Mesenchymal stem cell (in vitro differentiated cells and primary cell): ENCODE measurements around the gene CTRB1.

Source experiments
- DNase-seq: peaks from one replicate; pipeline ENCODE4 v3.0.0-alpha.2; 2013
- H2AFZ ChIP-seq: one replicate; pipeline ENCODE4 v1.6.1; 2013; ENCODE audit warnings: low read depth, mild to moderate bottlenecking, control low read depth, inconsistent platforms, low read length, moderate library complexity
- H2AK5ac ChIP-seq: 2 replicates; pipeline ENCODE4 v1.6.1; 2013; ENCODE audit warnings: low read length, moderate library complexity, mild to moderate bottlenecking, inconsistent platforms; ENCODE audit not compliant: severe bottlenecking
- H2BK120ac ChIP-seq: one replicate; pipeline ENCODE4 v1.6.1; 2013; ENCODE audit warnings: low read depth, mild to moderate bottlenecking, inconsistent platforms, low read length, moderate library complexity
- H2BK12ac ChIP-seq, 2 experiments: one replicate each; pipeline ENCODE4 v1.6.1; 2013; ENCODE audit warnings: inconsistent platforms in 2 of 2, low read length in 2 of 2, mild to moderate bottlenecking in 2 of 2, moderate library complexity in 2 of 2, control low read depth in 1 of 2
- H2BK15ac ChIP-seq: one replicate; pipeline ENCODE4 v1.6.1; 2013; ENCODE audit warnings: mild to moderate bottlenecking, low read depth, inconsistent platforms; ENCODE audit not compliant: poor library complexity, severe bottlenecking
- H2BK5ac ChIP-seq: 2 replicates; pipeline ENCODE4 v1.6.1; 2013; ENCODE audit warnings: low read depth, mild to moderate bottlenecking, low read length, control low read depth, inconsistent platforms; ENCODE audit not compliant: poor library complexity, severe bottlenecking
- H3K14ac ChIP-seq, 2 experiments: one replicate each; pipeline ENCODE4 v1.6.1; 2013; ENCODE audit warnings: inconsistent platforms in 2 of 2, low read length in 2 of 2, control low read depth in 1 of 2, mild to moderate bottlenecking in 1 of 2, moderate library complexity in 1 of 2
- H3K18ac ChIP-seq, 2 experiments: one replicate each; pipeline ENCODE4 v1.6.1; 2013; ENCODE audit warnings: inconsistent platforms in 2 of 2, low read length in 2 of 2, control low read depth in 1 of 2, low read depth in 1 of 2, mild to moderate bottlenecking in 1 of 2
- H3K23ac ChIP-seq, 2 experiments: one replicate each; pipeline ENCODE4 v1.6.1; 2013; ENCODE audit warnings: inconsistent platforms in 2 of 2, low read length in 2 of 2, mild to moderate bottlenecking in 2 of 2, moderate library complexity in 2 of 2, control low read depth in 1 of 2
- H3K27ac ChIP-seq: 2 replicates; pipeline ENCODE4 v1.5.1; 2013; ENCODE audit warnings: mild to moderate bottlenecking, moderate library complexity, low read length, control low read depth, inconsistent platforms; ENCODE audit not compliant: poor library complexity, severe bottlenecking
- H3K27me3 ChIP-seq, 2 experiments: 2 replicates each; pipeline versions ENCODE4 v1.6.1 to v1.7.0; 2013; ENCODE audit warnings: low read length in 2 of 2, mild to moderate bottlenecking in 2 of 2, moderate library complexity in 2 of 2, control low read depth in 1 of 2, inconsistent platforms in 1 of 2; ENCODE audit not compliant: control insufficient read depth in 1 of 2, insufficient read depth in 1 of 2
- H3K36me3 ChIP-seq, 2 experiments: 2 replicates each; pipeline versions ENCODE4 v1.6.1 to v1.7.0; 2013; ENCODE audit warnings: low read length in 2 of 2, control low read depth in 1 of 2, inconsistent platforms in 1 of 2, low read depth in 1 of 2, mild to moderate bottlenecking in 1 of 2; ENCODE audit not compliant: insufficient read depth in 2 of 2, control insufficient read depth in 1 of 2
- H3K4ac ChIP-seq, 2 experiments: one replicate each; pipeline ENCODE4 v1.6.1; 2013; ENCODE audit warnings: inconsistent platforms in 2 of 2, low read length in 2 of 2, mild to moderate bottlenecking in 2 of 2, moderate library complexity in 2 of 2, control low read depth in 1 of 2, low read depth in 1 of 2
- H3K4me1 ChIP-seq: 2 replicates; pipeline ENCODE4 v1.6.1; 2013; ENCODE audit warnings: low read depth, low read length, control low read depth; ENCODE audit not compliant: control insufficient read depth, insufficient read depth
- H3K4me2 ChIP-seq: 2 replicates; pipeline ENCODE4 v1.6.1; 2013; ENCODE audit warnings: low read length, mild to moderate bottlenecking, inconsistent platforms; ENCODE audit not compliant: poor library complexity, severe bottlenecking
- H3K4me3 ChIP-seq, 2 experiments: 2 replicates each; pipeline versions ENCODE4 v1.5.1 to v1.7.0; 2013; ENCODE audit warnings: low read length in 2 of 2, mild to moderate bottlenecking in 2 of 2, control low read depth in 1 of 2, low read depth in 1 of 2; ENCODE audit not compliant: insufficient read depth in 1 of 2
- H3K79me1 ChIP-seq: replicated peaks from 2 replicates; pipeline ENCODE4 v1.6.1; 2013; ENCODE audit warnings: mild to moderate bottlenecking, control low read depth, low read length, inconsistent platforms; ENCODE audit not compliant: poor library complexity, severe bottlenecking
- H3K9ac ChIP-seq: 2 replicates; pipeline ENCODE4 v1.7.0; 2013; ENCODE audit warnings: mild to moderate bottlenecking, low read length, moderate library complexity
- H3K9me3 ChIP-seq: 2 replicates; pipeline ENCODE4 v1.7.0; 2013; ENCODE audit warnings: mild to moderate bottlenecking, low read length; ENCODE audit not compliant: control insufficient read depth
- H4K8ac ChIP-seq: one replicate; pipeline ENCODE4 v1.6.1; 2013; ENCODE audit warnings: inconsistent platforms, mild to moderate bottlenecking, low read length, moderate library complexity
- H4K91ac ChIP-seq: one replicate; pipeline ENCODE4 v1.6.1; 2013; ENCODE audit warnings: mild to moderate bottlenecking, low read length, inconsistent platforms
- WGBS: methylation state at CpG from one replicate; pipeline ENCODE4 v1.1.7; 2013; ENCODE audit warnings: mixed read lengths; 5-methylcytosine and 5-hydroxymethylcytosine counted together

Gene CTRB1

GRCh38 chr16:75256059-75256571 lies 37.3 kb downstream of the CTRB1 start:
- Histone ChIP-seq H2AFZ (no peak overlapping the region), H2BK120ac (peak overlapping the region; percentile 3), H3K27me3 (no peaks in the 10 kb centered on the region), H3K18ac (peak overlapping the region; percentile 90 to 93), H4K91ac (peak overlapping the region; percentile 95), H2BK12ac (peak overlapping the region; percentile 96 to 97), H3K9ac (peak overlapping the region; percentile 71), H4K8ac (peak overlapping the region; percentile 85), H3K9me3 (no peaks in the 10 kb centered on the region), H3K4ac (peak overlapping the region; percentile 82 to 95), H3K36me3 (peaks cover 0 to 24% of the 10 kb centered on the region in 2 experiments), H3K4me1 (peaks cover 72% of the 10 kb centered on the region), H3K4me3 (no peak overlapping the region), H3K27ac (peak overlapping the region; percentile 76), H3K4me2 (peak overlapping the region; percentile 41), H2BK15ac (peak overlapping the region; percentile 39), H3K14ac (peak overlapping the region in 1 of 2 experiments; percentile 87), H3K23ac (no peak overlapping the region), H3K79me1 (no peaks in the 10 kb centered on the region), H2BK5ac (no peak overlapping the region), H2AK5ac (peak overlapping the region; percentile 95)
- DNase-seq = peak; percentile 83
- 59% methylated on average over 12 of the region's 12 CpGs for WGBS

GRCh38 chr16:75256696-75257343 lies 38.0 kb downstream of the CTRB1 start:
- Histone ChIP-seq H2BK5ac (peak overlapping the region; percentile 57), H3K9ac (peak overlapping the region; percentile 71), H3K23ac (peak overlapping the region in 1 of 2 experiments; percentile 36), H3K36me3 (peaks cover 0 to 30% of the 10 kb centered on the region in 2 experiments), H3K9me3 (no peaks in the 10 kb centered on the region), H3K79me1 (no peaks in the 10 kb centered on the region), H3K27me3 (no peaks in the 10 kb centered on the region), H3K4me3 (peak overlapping the region in 1 of 2 experiments; percentile 59), H3K18ac (peak overlapping the region; percentile 76 to 93), H3K4me2 (peak overlapping the region; percentile 43), H3K27ac (peak overlapping the region; percentile 76), H2AK5ac (peak overlapping the region; percentile 93), H2BK15ac (peak overlapping the region; percentile 39), H4K91ac (peak overlapping the region; percentile 83), H3K4ac (peak overlapping the region; percentile 39 to 82), H2AFZ (no peak overlapping the region), H3K4me1 (peaks cover 77% of the 10 kb centered on the region), H3K14ac (peak overlapping the region in 1 of 2 experiments; percentile 85), H2BK120ac (peak overlapping the region; percentile 3), H2BK12ac (peak overlapping the region in 1 of 2 experiments; percentile 97), H4K8ac (peak overlapping the region; percentile 93)
- DNase-seq = peak; percentile 85
- 35% methylated on average over 9 of the region's 14 CpGs for WGBS

- DNase-seq = peak; percentile 58
- Histone ChIP-seq H2AFZ (no peak overlapping the region), H3K14ac (peak overlapping the region in 1 of 2 experiments; percentile 93), H3K23ac (peak overlapping the region in 1 of 2 experiments; percentile 46), H2BK5ac (no peak overlapping the region), H3K4me3 (no peak overlapping the region), H3K4ac (peak overlapping the region in 1 of 2 experiments; percentile 15), H3K4me1 (peaks cover 77% of the 10 kb centered on the region), H3K27me3 (no peaks in the 10 kb centered on the region), H3K4me2 (no peak overlapping the region), H3K9ac (peak overlapping the region; percentile 71), H3K27ac (peak overlapping the region; percentile 8), H2BK15ac (peak overlapping the region; percentile 61), H3K79me1 (no peaks in the 10 kb centered on the region), H3K36me3 (peaks cover 3 to 33% of the 10 kb centered on the region in 2 experiments), H2AK5ac (peak overlapping the region; percentile 67), H4K91ac (peak overlapping the region; percentile 86), H3K9me3 (no peaks in the 10 kb centered on the region), H2BK12ac (peak overlapping the region; percentile 68 to 93), H2BK120ac (no peak overlapping the region), H4K8ac (no peak overlapping the region), H3K18ac (peak overlapping the region; percentile 38 to 43)
- 86% methylated on average over 21 of the region's 21 CpGs for WGBS
Measured at GRCh38 chr16:75257886-75258806, 39.4 kb downstream of the CTRB1 start.

GRCh38 chr16:75258807-75259141 lies 40.0 kb downstream of the CTRB1 start:
- Histone ChIP-seq H4K91ac (no peak overlapping the region), H2BK120ac (no peak overlapping the region), H3K4me2 (no peak overlapping the region), H3K27ac (no peak overlapping the region), H3K9ac (no peak overlapping the region), H4K8ac (no peak overlapping the region), H3K79me1 (no peaks in the 10 kb centered on the region), H3K18ac (no peak overlapping the region), H3K4ac (no peak overlapping the region), H3K27me3 (no peaks in the 10 kb centered on the region), H3K23ac (no peak overlapping the region), H3K4me3 (no peak overlapping the region), H2AFZ (no peak overlapping the region), H2BK12ac (no peak overlapping the region), H3K36me3 (peaks cover 3 to 38% of the 10 kb centered on the region in 2 experiments), H2AK5ac (peak overlapping the region; percentile 13), H3K14ac (no peak overlapping the region), H2BK15ac (peak overlapping the region; percentile 19), H2BK5ac (no peak overlapping the region), H3K9me3 (no peaks in the 10 kb centered on the region), H3K4me1 (peaks cover 79% of the 10 kb centered on the region)
- DNase-seq = no peak
- WGBS = no CpG with 5 or more reads among the region's 6 CpGs
